OCI-LY7 (cell line): ENCODE data around the gene ABCA13. TPM values are rescaled to one million over a fixed set of nuclear protein-coding genes. Genes with fewer than 3 reads are reported as not detected.

Experiments used
- BruUV-seq: library from RNA; stranded (reverse); fragments of 400-500 nt; replicated peaks from 2 replicates; lab custom pipeline; 2021; lab: Mats Ljungman, UMichigan
- CTCF ChIA-PET: fragments of 300-600 bp; sonication (Branson Sonifier 250); formaldehyde crosslinking; loops from one replicate; lab custom pipeline; 2022; ENCODE audit warnings: antibody characterized with exemption; ENCODE audit not compliant: unreplicated experiment; lab: Charles Lee
- POLR2A ChIA-PET: fragments of 300-600 bp; sonication (Branson Sonifier 250); formaldehyde crosslinking; loops from one replicate; lab custom pipeline; 2022; ENCODE audit warnings: antibody characterized with exemption; lab: Charles Lee
- DNase-seq: peaks from one replicate; pipeline ENCODE4 v3.0.0-alpha.2; 2015; ENCODE audit warnings: low spot score
- H2AFZ ChIP-seq: fragments of 200-600 bp; sonication (generic), shearing (Covaris generic); 2 replicates; pipeline ENCODE4 v1.6.1; 2014; ENCODE audit warnings: mild to moderate bottlenecking, antibody characterized with exemption, low read length, moderate library complexity
- H3K27ac ChIP-seq: fragments of 200-600 bp; sonication (generic); 2 replicates; pipeline ENCODE4 v1.5.1; 2014; ENCODE audit warnings: mixed run types, low read depth, mild to moderate bottlenecking, moderate library complexity, low read length, inconsistent platforms; ENCODE audit not compliant: poor library complexity, severe bottlenecking
- H3K36me3 ChIP-seq: fragments of 200-600 bp; sonication (generic); 2 replicates; pipeline ENCODE4 v1.6.1; 2014; ENCODE audit warnings: mild to moderate bottlenecking, antibody characterized with exemption, low read length, moderate library complexity, mixed read lengths; ENCODE audit not compliant: insufficient read depth
- H3K4me1 ChIP-seq: fragments of 200-600 bp; sonication (generic); 2 replicates; pipeline ENCODE4 v1.5.1; 2014; ENCODE audit warnings: mild to moderate bottlenecking, low read length; ENCODE audit not compliant: insufficient read depth, poor library complexity, severe bottlenecking
- H3K4me2 ChIP-seq: fragments of 200-600 bp; sonication (generic); 2 replicates; pipeline ENCODE4 v1.6.1; 2014; ENCODE audit warnings: mild to moderate bottlenecking, low read length
- H3K4me3 ChIP-seq: fragments of 200-600 bp; sonication (generic); 2 replicates; pipeline ENCODE4 v1.5.1; 2014; ENCODE audit warnings: mild to moderate bottlenecking, low read depth, low read length; ENCODE audit not compliant: poor library complexity, severe bottlenecking
- H3K79me2 ChIP-seq: fragments of 200-600 bp; sonication (generic); 2 replicates; pipeline ENCODE4 v1.6.1; 2016; ENCODE audit warnings: low read depth, mild to moderate bottlenecking, low read length, moderate library complexity, mixed read lengths; ENCODE audit not compliant: insufficient read depth
- H3K9me2 ChIP-seq: fragments of 200-600 bp; sonication (generic); 2 replicates; pipeline ENCODE4 v1.6.1; 2016; ENCODE audit warnings: mild to moderate bottlenecking, low read length, mixed read lengths; ENCODE audit not compliant: insufficient read depth
- H3K9me3 ChIP-seq: fragments of 200-600 bp; sonication (generic); 2 replicates; pipeline ENCODE4 v1.6.1; 2014; ENCODE audit warnings: mild to moderate bottlenecking, mixed run types, low read length, mixed read lengths
- H4K20me1 ChIP-seq: fragments of 200-600 bp; sonication (generic); 2 replicates; pipeline ENCODE4 v1.6.1; 2014; ENCODE audit warnings: mild to moderate bottlenecking, antibody characterized with exemption, low read length, moderate library complexity, mixed read lengths; ENCODE audit not compliant: insufficient read depth
- CTCF ChIP-seq: fragments of 200-600 bp; sonication (generic); conservative IDR thresholded peaks from 2 replicates; pipeline ENCODE4 v1.5.1; 2014; ENCODE audit warnings: mild to moderate bottlenecking, antibody characterized with exemption, low read length, moderate library complexity, mixed read lengths
- EZH2phosphoT487 ChIP-seq: fragments of 200-600 bp; sonication (generic); IDR thresholded peaks from 2 replicates; pipeline ENCODE4 v1.6.1; 2018; ENCODE audit warnings: low read depth, borderline replicate concordance, mild to moderate bottlenecking, mixed run types, antibody characterized with exemption, low read length, moderate library complexity, mixed read lengths
- intact Hi-C: fragments of 100-400 bp; cut with micrococcal nuclease; formaldehyde crosslinking; loops from one replicate; pipeline ENCODE4 v1.10.0; 2022; ENCODE audit not compliant: unreplicated experiment
- total RNA-seq, 2 experiments: library from RNA; depleted of rRNA in 1 of 2; stranded (reverse); fragments of >200 nt in 1 of 2; shearing (Covaris generic) in 1 of 2; gene quantifications; 2 replicates each; pipeline ENCODE4 v1.2.3, GENCODE V29; 2014 to 2022

Gene ABCA13
- total RNA-seq, 2 experiments from 2014 or later, result not detected

GRCh38 chr7:48664241-48664640 lies 493.0 kb downstream of the ABCA13 start:
- H3K79me2 ChIP-seq, result no peaks in the 10 kb centered on the region
- DNase-seq, result no peak
- no peaks in the 10 kb centered on the region for H3K36me3 ChIP-seq
- BruUV-seq, result no TSS peak
- intact Hi-C loops, result no loop called here
- CTCF ChIA-PET, result no interaction called here
- H4K20me1 ChIP-seq, result no peaks in the 10 kb centered on the region
- H3K4me3 ChIP-seq, result no peak overlapping the region
- H3K9me2 ChIP-seq, result no peaks in the 10 kb centered on the region
- H3K9me3 ChIP-seq, result no peaks in the 10 kb centered on the region
- TF ChIP-seq EZH2phosphoT487, result no peak
- TF ChIP-seq CTCF, result no peak
- no peak overlapping the region for H3K27ac ChIP-seq
- no peak overlapping the region for H2AFZ ChIP-seq
- POLR2A ChIA-PET, result interaction anchor here (0.6 kb wide), 1 partner anchor 229 kb away, joined by 3 read pairs; no protein-coding TSS in a partner anchor
- H3K4me2 ChIP-seq, result no peak overlapping the region
- no peaks in the 10 kb centered on the region for H3K4me1 ChIP-seq

GRCh38 chr7:48665353-48666135 lies 494.3 kb downstream of the ABCA13 start:
- no peaks in the 10 kb centered on the region for H4K20me1 ChIP-seq
- no peaks in the 10 kb centered on the region for H3K36me3 ChIP-seq
- H3K79me2 ChIP-seq, result no peaks in the 10 kb centered on the region
- TF ChIP-seq CTCF (no peak), EZH2phosphoT487 (no peak)
- H3K4me3 ChIP-seq, result no peak overlapping the region
- H2AFZ ChIP-seq, result no peak overlapping the region
- BruUV-seq, result no TSS peak
- no peaks in the 10 kb centered on the region for H3K9me2 ChIP-seq
- H3K9me3 ChIP-seq, result no peaks in the 10 kb centered on the region
- H3K27ac ChIP-seq, result no peak overlapping the region
- DNase-seq, result no peak
- intact Hi-C loops, result no loop called here
- H3K4me1 ChIP-seq, result no peaks in the 10 kb centered on the region
- CTCF ChIA-PET, result no interaction called here
- no peak overlapping the region for H3K4me2 ChIP-seq
- POLR2A ChIA-PET, result no interaction called here

DNA sequence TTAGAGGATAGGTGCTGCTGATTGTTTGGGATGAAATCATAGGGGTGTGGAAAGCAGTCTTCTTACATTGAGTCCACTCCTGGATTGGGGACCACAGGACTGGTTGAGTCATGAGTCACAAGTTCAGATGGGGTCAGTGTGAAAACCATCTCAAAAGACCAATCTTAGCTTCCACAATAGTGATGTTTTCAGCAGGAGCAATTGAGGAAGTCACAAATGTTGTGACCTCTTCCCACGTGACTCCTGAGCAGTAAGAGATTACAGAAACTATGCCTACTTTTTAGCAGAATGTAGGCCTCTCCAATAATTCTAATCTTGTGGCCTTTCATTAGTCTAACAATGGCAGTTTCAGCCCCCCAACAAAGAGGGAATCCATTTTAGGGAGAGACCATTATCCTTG lies 496.1 kb downstream of the ABCA13 start:
- no peak overlapping the region for H3K27ac ChIP-seq
- no peaks in the 10 kb centered on the region for H3K36me3 ChIP-seq
- ChIA-PET POLR2A (no interaction called here), CTCF (no interaction called here)
- no peaks in the 10 kb centered on the region for H4K20me1 ChIP-seq
- no peaks in the 10 kb centered on the region for H3K9me2 ChIP-seq
- BruUV-seq, result no TSS peak
- H3K9me3 ChIP-seq, result no peaks in the 10 kb centered on the region
- no peak overlapping the region for H3K4me3 ChIP-seq
- H3K4me2 ChIP-seq, result no peak overlapping the region
- TF ChIP-seq EZH2phosphoT487 (no peak), CTCF (no peak)
- no peak overlapping the region for H2AFZ ChIP-seq
- H3K4me1 ChIP-seq, result no peaks in the 10 kb centered on the region
- intact Hi-C loops, result no loop called here
- no peak for DNase-seq
- no peaks in the 10 kb centered on the region for H3K79me2 ChIP-seq
